Spleen (tissue), 11 donors: ENCODE measurements around the gene ACOX3. TPM values are rescaled to one million over a fixed set of nuclear protein-coding genes. Genes with fewer than 3 reads are reported as not detected.

Experiments used
- DNase-seq: peaks from one replicate; pipeline ENCODE4 v3.0.0-alpha.2; 2020
- H3K27ac ChIP-seq, 8 donors: fragments of 200-600 bp; sonication (generic) in 7 of 8; 1 replicate in 4 of 8; 2 replicates in 4 of 8; pipeline versions ENCODE4 v1.5.0 to v1.8.0; 2016 to 2021; ENCODE audit warnings: inconsistent platforms in 4 of 8, mild to moderate bottlenecking in 4 of 8, moderate library complexity in 1 of 8
- H3K27me3 ChIP-seq, 7 donors: fragments of 200-600 bp; sonication (generic) in 6 of 7; replicated peaks in 1 of 7; 1 replicate in 4 of 7; 2 replicates in 3 of 7; pipeline versions ENCODE4 v1.5.0 to v1.8.0; 2016 to 2021; ENCODE audit warnings: inconsistent platforms in 3 of 7, mild to moderate bottlenecking in 1 of 7
- H3K36me3 ChIP-seq, 6 donors: fragments of 200-600 bp; sonication (generic) in 5 of 6; 1 replicate in 4 of 6; 2 replicates in 2 of 6; pipeline versions ENCODE4 v1.5.0 to v1.8.0; 2016 to 2021; ENCODE audit warnings: inconsistent platforms in 2 of 6
- H3K4me1 ChIP-seq, 6 donors: fragments of 200-600 bp; sonication (generic) in 5 of 6; 1 replicate in 3 of 6; 2 replicates in 3 of 6; pipeline versions ENCODE4 v1.5.0 to v1.8.0; 2016 to 2021; ENCODE audit warnings: inconsistent platforms in 3 of 6
- H3K4me3 ChIP-seq, 8 donors: fragments of 200-600 bp; sonication (generic) in 7 of 8; 1 replicate in 4 of 8; 2 replicates in 4 of 8; pipeline versions ENCODE4 v1.5.0 to v1.8.0; 2016 to 2021; ENCODE audit warnings: inconsistent platforms in 4 of 8, mild to moderate bottlenecking in 4 of 8, moderate library complexity in 2 of 8
- H3K9me3 ChIP-seq, 8 donors: fragments of 200-600 bp; sonication (generic) in 7 of 8; 1 replicate in 4 of 8; 2 replicates in 4 of 8; pipeline versions ENCODE4 v1.5.0 to v1.8.0; 2016 to 2021; ENCODE audit warnings: inconsistent platforms in 4 of 8
- CTCF ChIP-seq, 11 experiments: fragments of 200-600 bp in 7 of 11; fragments of 450-650 bp in 4 of 11; sonication (generic) in 4 of 11; IDR thresholded peaks in 8 of 11; conservative IDR thresholded peaks in 3 of 11; 1 replicate in 7 of 11; 2 replicates in 4 of 11; pipeline versions ENCODE4 v1.4.0 to v1.8.0; 2016 to 2021; ENCODE audit warnings: antibody characterized with exemption in 11 of 11, inconsistent platforms in 4 of 11, mild to moderate bottlenecking in 1 of 11
- POLR2A ChIP-seq, 3 donors: fragments of 450-650 bp; IDR thresholded peaks; one replicate each; pipeline ENCODE4 v1.5.1; 2017; ENCODE audit warnings: antibody characterized with exemption in 3 of 3, mild to moderate bottlenecking in 1 of 3
- POLR2AphosphoS5 ChIP-seq, 3 donors: sonication (generic); formaldehyde crosslinking; IDR thresholded peaks; one replicate each; pipeline ENCODE4 v1.5.1; 2017; ENCODE audit warnings: antibody characterized with exemption in 3 of 3
- WGBS, 5 donors: extraction: QIAGEN DNeasy Blood & Tissue Kit in 3 of 5; methylation state at CpG; one replicate each; pipeline versions ENCODE4 v1.1.5 to v1.1.7; 2013 to 2018; 5-methylcytosine and 5-hydroxymethylcytosine counted together
- intact Hi-C: fragments of 100-400 bp; cut with DNase I; formaldehyde crosslinking; loops from one replicate; pipeline ENCODE4 v1.15.0; 2023; ENCODE audit warnings: low total_unique reads
- polyA plus RNA-seq, 3 donors: library from polyadenylated mRNA; stranded (reverse); fragments of 200-250 nt; gene quantifications; one replicate each; pipeline ENCODE4 v1.2.1, GENCODE V29; 2013
- total RNA-seq, 7 donors: library from RNA; depleted of rRNA in 3 of 7; stranded (reverse); fragments of >200 nt in 3 of 7; fragmentation: NEBNext Ultra II Directional in 4 of 7; extraction: Animal tissue kit (Norgen Biotek cat#: 25700) in 4 of 7; gene quantifications; one replicate each; pipeline versions ENCODE4 v1.1.0 to v1.2.1, GENCODE V29; 2016 to 2021
- donor health status: healthy with polysubstance abuse.
- donor health status: DM: no; HTN: no; CAD: no; lungs with moderate emphysema.
- donor health status: DM: no; HTN: no; CAD: no.
- donor health status: Bipolar disorder and iron deficiency.
- donor health status: healthy.
- donor health status: DM: no; HTN: no; CAD: no.
- donor health status: DM: yes; HTN: yes; CAD: no.

The ACOX3 gene
- total and polyA plus RNA-seq, 10 donors = 11.3 to 26.5 (median 19.7) TPM

GRCh38 chr4:8451440-8452182 lies 11.1 kb upstream of the ACOX3 start:
- Histone ChIP-seq H3K27me3 (no peaks in the 10 kb centered on the region), H3K36me3 (peaks cover 5 to 100% (median 87%) of the 10 kb centered on the region in 6 donors), H3K9me3 (no peaks in the 10 kb centered on the region), H3K4me3 (no peak overlapping the region), H3K27ac (no peak overlapping the region), H3K4me1 (no peaks in the 10 kb centered on the region)
- intact Hi-C loops = no loop called here
- 92 to 97% (median 95%) methylated on average over 11 of the region's 11 CpGs for WGBS, 5 donors
- TF ChIP-seq POLR2AphosphoS5 (IDR thresholded peaks at IDR 0.05) (no peak), POLR2A (IDR thresholded peaks at IDR 0.05) (no peak), CTCF (IDR thresholded peaks at IDR 0.05 in 8 of 11, conservative IDR thresholded peaks at IDR 0.05 in 3 of 11) (no peak)
- no peak for DNase-seq

GRCh38 chr4:8446122-8446521 lies 5.6 kb upstream of the ACOX3 start:
- no peaks in the 10 kb centered on the region for H3K9me3 ChIP-seq
- DNase-seq = no peak
- H3K4me3 ChIP-seq = no peak overlapping the region
- H3K27me3 ChIP-seq = no peaks in the 10 kb centered on the region
- TF ChIP-seq CTCF (IDR thresholded peaks at IDR 0.05 in 8 of 11, conservative IDR thresholded peaks at IDR 0.05 in 3 of 11) (no peak), POLR2A (IDR thresholded peaks at IDR 0.05) (no peak), POLR2AphosphoS5 (IDR thresholded peaks at IDR 0.05) (no peak)
- peaks cover 0 to 62% (median 34%) of the 10 kb centered on the region in 6 donors for H3K36me3 ChIP-seq
- intact Hi-C loops = no loop called here
- peaks cover 20 to 38% (median 28%) of the 10 kb centered on the region in 6 donors for H3K4me1 ChIP-seq
- H3K27ac ChIP-seq = no peak overlapping the region
- WGBS, 5 donors = 78 to 90% (median 85%) methylated on average over 3 of the region's 3 CpGs

- intact Hi-C loops = no loop called here
- no peak for DNase-seq
- Histone ChIP-seq H3K27ac (no peak overlapping the region), H3K4me3 (no peak overlapping the region), H3K27me3 (no peaks in the 10 kb centered on the region), H3K9me3 (peaks cover 0 to 8% (median 0%) of the 10 kb centered on the region in 8 donors), H3K36me3 (peaks cover 0 to 39% (median 21%) of the 10 kb centered on the region in 6 donors), H3K4me1 (peaks cover 25 to 56% (median 42%) of the 10 kb centered on the region in 6 donors)
- TF ChIP-seq CTCF (IDR thresholded peaks at IDR 0.05 in 8 of 11, conservative IDR thresholded peaks at IDR 0.05 in 3 of 11) (no peak), POLR2A (IDR thresholded peaks at IDR 0.05) (no peak), POLR2AphosphoS5 (IDR thresholded peaks at IDR 0.05) (no peak)
- 87 to 92% (median 89%) methylated on average over 6 of the region's 6 CpGs for WGBS, 5 donors
Observed at GRCh38 chr4:8443801-8444200, 3.3 kb upstream of the ACOX3 start.

- Histone ChIP-seq H3K4me3 (peak overlapping the region in 2 of 8 donors; percentile 99 to 100), H3K27me3 (no peaks in the 10 kb centered on the region), H3K4me1 (peaks cover 25 to 67% (median 47%) of the 10 kb centered on the region in 6 donors), H3K27ac (no peak overlapping the region), H3K36me3 (peaks cover 0 to 29% (median 11%) of the 10 kb centered on the region in 6 donors), H3K9me3 (peaks cover 0 to 8% (median 0%) of the 10 kb centered on the region in 8 donors)
- TF ChIP-seq POLR2AphosphoS5 (IDR thresholded peaks at IDR 0.05) (no peak), CTCF (IDR thresholded peaks at IDR 0.05 in 8 of 11, conservative IDR thresholded peaks at IDR 0.05 in 3 of 11) (no peak)
- intact Hi-C loops = no loop called here
- DNase-seq = no peak
- 87 to 96% (median 89%) methylated on average over 10 of the region's 10 CpGs for WGBS, 5 donors
Observed at GRCh38 chr4:8442596-8443358, 2.3 kb upstream of the ACOX3 start.
